GM21576 (cell line): ENCODE measurements around the gene PPM1H.
"Not testable (repeated sequence)": the region's sequence is repeated elsewhere in the genome, so short reads cannot be mapped to it uniquely, and the experiment has no call there.

Source experiments
- ATAC-seq: cut with Tn5 transposase; IDR thresholded peaks from one replicate; pipeline ENCODE4 v1.9.1; 2021; ENCODE audit warnings: mild to moderate bottlenecking, moderate library complexity; ENCODE audit not compliant: unreplicated experiment

The PPM1H gene, protein sequence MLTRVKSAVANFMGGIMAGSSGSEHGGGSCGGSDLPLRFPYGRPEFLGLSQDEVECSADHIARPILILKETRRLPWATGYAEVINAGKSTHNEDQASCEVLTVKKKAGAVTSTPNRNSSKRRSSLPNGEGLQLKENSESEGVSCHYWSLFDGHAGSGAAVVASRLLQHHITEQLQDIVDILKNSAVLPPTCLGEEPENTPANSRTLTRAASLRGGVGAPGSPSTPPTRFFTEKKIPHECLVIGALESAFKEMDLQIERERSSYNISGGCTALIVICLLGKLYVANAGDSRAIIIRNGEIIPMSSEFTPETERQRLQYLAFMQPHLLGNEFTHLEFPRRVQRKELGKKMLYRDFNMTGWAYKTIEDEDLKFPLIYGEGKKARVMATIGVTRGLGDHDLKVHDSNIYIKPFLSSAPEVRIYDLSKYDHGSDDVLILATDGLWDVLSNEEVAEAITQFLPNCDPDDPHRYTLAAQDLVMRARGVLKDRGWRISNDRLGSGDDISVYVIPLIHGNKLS

DNA sequence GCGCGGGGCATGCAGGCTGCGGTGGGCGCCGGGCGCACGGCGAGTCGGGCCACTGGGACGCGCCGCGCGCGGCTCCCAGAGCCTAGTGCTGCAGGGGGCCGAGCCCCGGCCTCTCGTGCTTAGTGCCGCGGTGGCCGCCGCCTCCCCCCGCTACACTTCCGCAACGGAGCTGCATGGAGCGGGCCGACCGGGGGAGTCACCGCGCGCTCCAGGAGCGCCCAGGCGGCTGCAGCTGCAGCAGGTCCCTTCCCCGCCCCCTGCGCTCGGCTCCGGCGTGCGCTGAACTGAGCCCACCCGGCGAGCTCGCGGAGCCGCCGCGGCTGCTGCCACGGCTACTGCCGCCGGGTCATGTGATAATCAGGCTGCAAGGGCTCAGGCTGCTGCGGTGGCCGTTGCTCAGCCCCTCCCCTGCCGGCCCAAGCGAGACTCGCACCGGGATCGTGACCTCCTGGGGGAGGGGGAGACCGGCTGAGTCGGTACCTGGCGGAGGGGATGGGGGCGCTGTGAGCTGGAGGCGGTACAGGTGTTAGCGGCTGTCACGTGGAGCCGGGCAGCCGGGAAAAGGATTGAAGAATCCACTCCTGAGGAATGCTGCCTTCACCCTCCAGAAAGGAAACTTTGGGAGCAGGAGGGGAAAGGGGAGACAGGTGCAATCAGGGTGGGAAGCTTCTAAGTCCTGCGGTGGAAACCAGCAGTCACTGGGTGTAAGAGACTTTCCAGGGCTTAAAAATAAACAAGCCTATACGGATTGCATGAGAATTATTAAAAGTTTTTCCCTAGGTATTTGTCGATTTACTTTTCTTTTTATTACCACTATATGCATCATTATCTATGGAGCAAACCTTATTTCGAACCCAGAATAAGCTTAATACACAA lies at the start of gene PPM1H:
TSS of gene PPM1H (minus strand) at position 352 of the 876 bp plus-strand sequence. CDS start 414 bp downstream, outside the sequence.
- ATAC-seq: peak; percentile 79

DNA sequence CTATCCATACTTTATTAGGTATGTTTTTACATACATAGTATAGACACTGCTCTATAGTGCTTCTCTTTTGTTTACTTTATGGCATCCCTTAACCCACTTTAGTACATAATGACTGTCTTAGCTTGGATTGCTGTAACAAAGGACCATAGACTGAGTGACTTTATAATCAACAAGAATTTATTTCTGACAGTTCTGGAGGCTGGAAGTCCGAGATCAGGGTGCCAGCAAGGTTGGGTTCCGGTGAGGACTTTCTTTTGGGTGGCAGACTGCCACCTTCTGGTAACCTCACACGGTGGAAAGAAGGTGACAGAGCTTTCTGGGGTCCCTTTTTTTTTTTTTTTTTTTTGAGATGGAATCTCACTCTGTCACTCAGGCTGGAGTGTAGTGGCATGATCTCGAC lies 48.6 kb upstream of the PPM1H start:
- no peak for ATAC-seq

DNA sequence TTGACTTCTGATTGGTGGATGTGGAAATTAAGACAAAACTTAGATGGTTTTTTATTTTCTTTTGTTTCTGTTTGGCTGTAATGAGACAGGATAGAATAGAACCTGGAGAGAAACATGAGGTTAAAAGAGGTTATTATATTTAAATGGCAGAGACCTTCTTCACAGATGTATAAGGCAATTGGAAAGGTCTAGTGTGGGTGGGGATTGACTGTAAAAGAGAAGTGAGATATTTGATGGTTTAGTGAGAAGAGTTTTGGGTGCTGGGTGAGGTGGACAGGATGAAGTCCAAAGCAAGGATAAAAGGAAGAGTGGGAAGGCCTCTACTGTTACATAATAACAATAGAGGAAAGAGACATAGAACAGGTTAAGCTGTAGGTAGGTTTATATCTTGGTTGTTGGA lies 43.8 kb upstream of the PPM1H start:
- no peak for ATAC-seq

DNA sequence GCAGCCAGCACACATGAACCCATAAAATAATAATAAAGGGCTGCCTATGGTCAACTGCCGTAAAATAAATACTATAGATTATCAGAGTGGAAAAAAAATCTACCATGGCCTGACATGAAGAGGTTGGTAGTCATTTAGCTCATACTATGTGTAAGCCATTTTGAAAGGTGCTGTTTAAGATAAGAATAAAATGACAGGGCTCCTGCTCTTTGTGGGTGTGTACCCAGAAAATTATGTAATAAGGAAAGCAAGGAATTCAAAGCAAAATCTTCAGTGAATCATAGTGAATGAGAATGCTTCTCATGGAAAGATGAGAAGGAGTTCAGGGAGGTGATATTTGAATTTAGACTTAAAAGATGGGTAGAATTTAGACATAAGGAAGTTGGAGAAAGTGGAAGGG lies 42.9 kb upstream of the PPM1H start:
- no peak for ATAC-seq

DNA sequence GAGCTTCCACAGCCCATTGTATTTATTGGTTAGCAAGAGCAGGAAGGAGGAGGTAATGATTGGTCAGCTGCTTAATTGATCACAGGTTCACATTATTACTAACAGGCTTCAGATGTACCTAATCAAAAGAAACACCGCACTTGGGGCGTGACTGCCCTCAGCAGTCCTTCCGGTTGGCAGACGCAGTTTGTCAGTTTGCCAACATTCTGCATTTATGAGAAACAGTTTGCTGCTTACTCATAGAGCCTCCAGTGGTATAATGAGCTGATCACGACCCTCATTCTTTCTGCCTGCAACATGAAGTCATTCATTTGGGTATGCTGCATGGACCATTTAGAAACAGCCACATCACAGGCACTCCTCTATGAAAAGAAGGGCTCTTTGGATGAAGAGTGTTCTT lies 42.5 kb upstream of the PPM1H start:
- ATAC-seq: no peak

DNA sequence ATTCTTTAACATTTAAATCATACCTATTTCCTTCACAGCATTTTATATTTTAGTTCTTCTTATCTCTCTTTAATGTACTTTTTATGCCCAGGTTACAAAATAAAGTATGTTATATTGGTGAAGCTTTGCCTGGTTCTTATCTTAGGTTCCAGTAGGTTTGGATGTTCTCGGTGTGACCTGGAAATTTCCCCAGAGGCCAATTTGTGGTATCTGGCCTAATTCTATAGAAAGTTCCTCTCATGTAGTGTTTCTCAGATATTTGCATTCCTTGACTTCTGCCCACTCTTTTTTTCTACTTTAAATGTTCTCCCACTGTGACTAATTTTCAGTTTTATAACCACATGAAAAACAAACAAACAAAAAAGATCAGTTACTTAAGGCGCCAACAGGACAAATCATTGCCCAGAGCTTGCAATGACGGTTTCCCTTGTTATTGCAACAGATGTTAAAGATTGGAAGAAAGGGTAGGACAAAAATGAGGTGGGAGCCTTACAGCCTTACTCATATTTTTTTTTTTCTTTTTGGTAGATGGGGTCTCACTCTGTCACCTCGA lies 41.2 kb upstream of the PPM1H start:
- ATAC-seq: no peak

DNA sequence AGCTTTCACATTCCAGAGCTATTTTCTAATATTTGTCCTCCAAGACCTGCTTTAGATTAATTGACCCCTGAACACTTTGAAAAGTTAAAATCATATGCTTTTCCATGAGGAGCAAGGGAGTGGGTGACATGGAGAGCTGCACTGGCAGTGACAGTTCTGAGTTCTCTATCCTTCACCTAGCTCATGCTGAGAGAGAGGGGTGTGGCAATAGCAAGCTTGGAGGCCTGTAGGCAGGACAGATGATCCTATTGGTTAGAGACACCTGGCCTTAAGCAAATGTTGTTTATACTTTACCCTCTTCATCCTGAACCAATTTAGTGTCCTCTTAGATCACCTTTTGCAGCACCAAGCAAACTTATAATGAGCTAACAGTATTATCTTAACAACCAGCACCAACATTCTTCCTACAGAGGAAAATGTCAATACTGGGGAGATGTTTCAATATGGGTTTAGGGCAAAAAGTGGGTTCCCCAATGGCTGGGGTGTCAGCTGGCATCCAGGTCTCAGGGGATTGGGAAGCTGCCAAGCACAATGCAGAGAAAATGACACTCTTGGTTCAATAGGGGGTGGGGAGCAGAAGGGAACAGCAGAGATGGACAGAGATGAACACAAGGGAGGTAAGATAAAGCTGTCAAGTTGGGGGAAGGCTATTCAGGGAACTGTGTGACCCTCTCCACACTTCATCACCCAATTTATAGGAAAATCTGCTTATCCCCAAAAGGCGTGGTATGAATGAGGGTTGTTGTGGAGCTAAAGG lies 37.0 kb upstream of the PPM1H start:
- no peak for ATAC-seq

DNA sequence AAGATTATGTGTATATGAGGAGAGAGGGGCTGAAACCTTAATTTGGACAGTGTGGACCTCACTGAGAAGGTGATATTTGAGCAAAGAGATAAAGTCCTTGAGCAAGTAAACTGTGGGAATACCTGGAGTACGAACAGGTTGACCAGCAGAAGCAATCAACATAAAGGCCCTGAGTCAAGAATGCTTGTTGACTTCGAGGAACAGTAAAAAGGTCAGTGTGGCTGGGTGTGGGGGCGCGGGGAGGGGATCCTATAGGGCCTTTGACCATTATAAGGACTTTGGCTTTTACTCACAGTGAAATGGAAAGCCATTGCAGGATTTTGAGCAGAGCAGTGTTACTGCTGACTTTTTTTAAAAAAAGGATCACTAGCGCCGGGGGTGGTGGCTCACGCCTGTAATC lies 34.7 kb upstream of the PPM1H start:
- ATAC-seq: no peak

DNA sequence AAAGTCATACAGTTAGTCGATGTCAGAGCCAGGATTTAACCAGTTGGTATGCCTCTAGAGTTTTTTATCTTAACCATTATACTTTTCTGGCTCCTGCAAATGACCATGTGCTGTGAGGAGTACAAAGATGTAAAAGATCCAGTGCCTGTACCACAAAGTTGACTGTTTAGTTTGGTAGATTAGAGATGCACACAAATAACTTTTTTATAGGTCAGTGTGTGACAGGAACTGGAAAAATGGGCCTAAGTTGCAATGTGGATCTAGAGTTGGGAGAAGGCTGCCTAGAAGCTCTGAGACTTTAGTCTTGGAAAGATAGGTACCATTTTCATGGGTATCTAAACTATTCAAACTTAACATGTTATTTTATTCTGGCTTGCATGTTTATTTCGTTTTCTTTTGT lies 32.8 kb upstream of the PPM1H start:
- no peak for ATAC-seq

DNA sequence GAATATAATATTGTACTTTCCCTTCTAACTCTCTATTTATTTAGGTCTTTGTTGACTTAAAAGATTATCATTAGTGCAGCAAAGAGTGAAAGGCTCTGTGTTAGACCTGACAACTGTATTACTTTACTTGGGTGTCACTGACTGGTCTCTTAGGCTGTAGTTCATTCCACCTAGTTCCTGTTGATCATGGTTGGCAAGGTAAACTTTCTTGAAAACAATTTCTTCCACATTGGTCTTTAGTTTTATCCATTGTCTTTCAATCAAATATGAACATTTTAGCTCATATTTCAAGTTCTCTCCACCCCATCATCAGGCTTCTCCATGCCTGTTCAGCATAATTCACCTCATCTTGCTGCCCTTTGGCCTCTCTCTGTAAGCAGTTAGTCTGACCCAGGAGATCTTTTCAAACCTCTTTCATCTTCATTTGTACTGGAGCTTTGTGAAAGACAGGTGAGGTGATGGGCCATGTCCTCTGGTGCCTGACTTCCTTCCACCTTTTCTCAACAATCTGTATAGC lies 32.1 kb upstream of the PPM1H start:
- no peak for ATAC-seq

DNA sequence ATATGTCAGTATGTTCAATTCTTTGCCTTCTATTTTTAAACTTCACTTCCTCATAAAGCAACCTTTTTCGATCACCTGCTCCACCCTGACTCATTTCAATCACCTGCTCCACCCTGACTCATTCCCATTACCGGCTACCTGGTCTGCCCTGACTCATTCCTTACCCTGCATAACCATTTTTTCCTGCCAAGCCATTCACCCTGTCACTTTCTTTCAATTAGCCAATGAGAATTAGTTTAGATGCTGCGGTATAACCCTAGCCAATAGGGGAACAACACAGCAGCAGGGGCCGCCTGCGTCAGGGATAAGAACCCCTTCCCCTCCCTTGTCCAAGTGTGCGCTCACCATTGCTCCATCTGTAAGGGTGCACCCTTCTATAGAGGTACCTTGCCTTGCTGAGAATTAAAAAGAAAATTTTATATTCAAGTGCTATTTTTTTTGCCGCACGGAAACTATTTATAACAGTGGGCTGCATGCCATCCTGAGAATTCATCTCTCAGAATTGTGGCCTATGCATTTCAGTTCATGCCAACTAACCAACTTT lies 31.6 kb upstream of the PPM1H start:
- not testable (repeated sequence) for ATAC-seq

DNA sequence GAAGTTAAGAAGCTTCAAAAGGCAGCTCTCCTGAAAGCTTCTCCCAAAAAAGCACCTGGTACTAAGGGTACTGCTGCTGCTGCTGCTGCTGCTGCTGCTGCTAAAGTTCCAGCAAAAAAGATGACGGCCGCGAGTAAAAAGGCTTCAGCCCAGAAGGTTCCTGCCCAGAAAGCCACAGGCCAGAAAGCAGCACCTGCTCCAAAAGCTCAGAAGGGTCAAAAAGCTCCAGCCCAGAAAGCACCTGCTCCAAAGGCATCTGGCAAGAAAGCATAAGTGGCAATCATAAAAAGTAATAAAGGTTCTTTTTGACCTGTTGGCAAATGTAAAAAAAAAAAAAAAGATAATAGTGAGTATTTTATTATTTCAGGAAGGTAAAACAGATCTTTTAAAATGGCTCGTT lies 30.8 kb upstream of the PPM1H start:
- not testable (repeated sequence) for ATAC-seq

DNA sequence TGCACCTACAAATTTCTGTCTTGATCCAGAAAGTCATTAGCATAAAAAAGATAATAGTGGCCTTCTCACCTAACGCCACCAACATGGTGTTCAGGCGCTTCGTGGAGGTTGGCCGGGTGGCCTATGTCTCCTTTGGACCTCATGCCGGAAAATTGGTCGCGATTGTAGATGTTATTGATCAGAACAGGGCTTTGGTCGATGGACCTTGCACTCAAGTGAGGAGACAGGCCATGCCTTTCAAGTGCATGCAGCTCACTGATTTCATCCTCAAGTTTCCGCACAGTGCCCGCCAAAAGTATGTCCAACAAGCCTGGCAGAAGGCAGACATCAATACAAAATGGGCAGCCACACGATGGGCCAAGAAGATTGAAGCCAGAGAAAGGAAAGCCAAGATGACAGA lies 30.3 kb upstream of the PPM1H start:
- not testable (repeated sequence) for ATAC-seq

DNA sequence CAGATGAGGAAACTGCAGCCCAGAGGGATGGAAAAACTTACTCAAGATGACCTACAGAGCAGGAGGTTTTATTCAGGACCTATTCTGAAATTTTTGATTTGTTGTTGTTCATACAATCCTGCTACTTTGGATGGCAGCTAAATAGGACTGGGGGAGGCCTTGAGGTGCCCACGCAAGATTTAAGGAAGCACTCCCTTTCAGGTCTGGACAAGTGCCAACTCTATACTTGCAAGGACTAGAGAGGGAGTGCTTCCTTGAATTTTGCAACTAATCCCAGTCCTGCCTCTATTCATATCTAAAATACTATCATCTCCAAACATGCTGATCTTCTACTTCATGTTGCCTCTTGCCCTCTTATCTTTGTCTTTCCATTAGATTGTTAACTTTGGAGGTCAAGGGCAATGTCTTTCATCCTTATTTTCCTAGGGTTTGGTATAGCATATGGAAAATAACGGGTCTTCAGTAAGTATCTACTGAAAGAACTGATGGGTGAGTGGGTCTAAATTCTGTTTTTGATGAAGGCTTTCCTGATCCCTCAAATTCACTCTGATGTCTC lies 28.6 kb upstream of the PPM1H start:
- ATAC-seq: no peak

DNA sequence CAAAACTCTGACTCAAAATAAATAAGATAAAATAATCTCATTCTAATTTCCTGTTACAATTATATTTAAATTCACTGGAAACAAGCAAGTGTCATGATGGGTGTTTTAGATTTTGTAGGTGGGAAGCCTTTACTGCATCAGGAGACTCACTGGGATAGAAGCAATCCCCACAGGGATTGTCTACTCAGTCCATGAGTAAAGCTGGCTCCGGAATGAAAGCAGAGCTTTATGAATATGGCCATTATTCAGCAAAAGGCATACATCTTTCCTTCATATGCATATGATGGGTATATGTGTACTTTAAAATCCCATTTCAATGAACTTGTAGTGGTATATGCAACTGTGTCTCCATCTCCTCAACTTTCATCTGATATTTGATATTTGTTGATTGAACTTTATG lies 25.4 kb upstream of the PPM1H start:
- no peak for ATAC-seq

DNA sequence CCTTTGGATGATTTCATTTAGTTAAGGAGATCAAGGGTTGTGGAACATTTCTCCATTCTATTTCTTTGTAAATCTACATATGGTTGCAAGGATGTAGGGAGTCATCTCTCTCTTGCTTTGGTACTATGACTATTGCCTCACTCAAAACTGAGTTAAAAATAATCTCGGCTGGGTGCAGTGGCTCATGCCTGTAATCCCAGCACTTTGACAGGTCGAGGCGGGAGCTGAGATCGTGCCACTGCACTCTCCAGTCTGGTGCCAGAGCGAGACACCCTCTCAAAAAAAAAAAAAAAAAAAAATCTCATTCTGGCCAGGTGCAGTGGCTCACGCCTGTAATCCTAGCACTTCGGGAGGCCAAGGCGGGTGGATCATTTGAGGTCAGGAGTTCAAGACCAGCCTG lies 24.8 kb upstream of the PPM1H start:
- no peak for ATAC-seq

DNA sequence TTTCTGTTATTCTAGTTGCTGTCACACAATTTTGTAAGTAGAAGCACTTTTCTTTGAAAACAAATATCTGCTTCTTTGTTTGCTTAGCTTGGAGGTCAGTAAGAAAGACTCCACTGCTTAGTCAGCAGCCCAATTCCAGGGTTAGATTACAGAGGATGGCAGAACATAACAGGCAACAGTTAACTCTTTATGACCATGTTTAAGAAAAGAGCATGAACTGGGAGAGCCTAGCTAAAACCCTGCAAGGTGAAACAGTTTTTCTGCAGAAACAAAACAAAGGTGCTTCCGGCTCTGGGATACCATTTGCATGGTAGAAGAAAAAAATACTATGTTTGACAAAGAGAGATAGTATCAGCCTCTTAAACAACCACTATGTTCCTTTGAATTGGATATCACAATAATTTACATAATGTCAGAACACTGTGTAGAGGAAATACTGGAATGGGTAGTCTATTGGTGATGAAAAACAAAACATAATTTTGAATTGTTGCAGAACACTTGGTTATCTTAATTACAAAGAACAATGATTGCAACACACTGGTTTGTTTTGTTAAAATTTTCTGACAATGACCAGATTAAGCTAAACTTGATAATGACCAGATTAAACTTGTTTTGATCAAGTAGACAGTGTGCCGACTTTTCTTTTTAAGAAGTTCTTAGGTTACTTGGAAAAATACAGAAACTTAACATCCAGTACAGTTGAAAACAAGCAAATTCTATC lies 22.4 kb upstream of the PPM1H start:
- ATAC-seq: no peak

DNA sequence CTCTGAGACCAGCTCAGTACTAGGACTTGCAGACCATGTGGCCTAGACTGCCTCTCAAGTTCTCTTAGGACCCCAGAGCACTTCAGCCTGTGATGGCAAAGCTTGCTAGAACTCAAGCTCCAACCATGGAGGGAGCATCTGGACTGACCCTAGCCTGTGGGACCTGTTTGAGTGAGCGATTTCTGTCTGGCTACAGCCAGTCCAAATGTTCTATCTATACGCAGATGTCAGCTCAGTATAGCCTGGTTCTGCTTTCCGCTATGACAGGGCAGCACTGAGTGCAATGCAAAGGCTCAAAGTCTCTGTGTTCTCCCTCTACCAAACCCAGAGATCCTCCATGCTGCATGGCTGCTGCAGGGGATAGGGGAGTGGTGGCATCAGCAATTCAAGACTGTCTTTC lies 20.7 kb upstream of the PPM1H start:
- ATAC-seq: no peak

DNA sequence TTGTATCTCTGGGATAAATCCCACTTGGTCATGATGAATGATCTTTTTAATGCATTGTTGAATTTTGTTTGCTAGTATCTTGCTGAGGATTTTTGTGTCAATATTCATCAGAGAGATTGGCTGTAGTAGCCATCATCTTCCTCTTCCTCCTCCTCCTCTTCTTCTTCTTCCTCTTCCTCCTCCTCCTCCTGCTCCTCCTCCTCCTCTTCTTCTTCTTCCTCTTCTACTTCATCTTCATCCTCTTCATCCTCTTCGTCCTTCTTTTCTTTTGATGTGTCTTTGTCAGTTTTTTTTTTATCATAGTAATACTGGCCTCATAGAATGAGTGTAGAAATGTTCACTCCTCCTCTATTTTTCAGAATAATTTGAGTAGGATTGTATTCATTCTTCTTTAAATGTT lies 15.4 kb upstream of the PPM1H start:
- ATAC-seq: no peak
